ENCODE measurements around the gene OR8B4.
"Not testable (repeated sequence)": the region's sequence is repeated elsewhere in the genome, so short reads cannot be mapped to it uniquely, and the experiment has no call there.

OR8B4 gene, protein sequence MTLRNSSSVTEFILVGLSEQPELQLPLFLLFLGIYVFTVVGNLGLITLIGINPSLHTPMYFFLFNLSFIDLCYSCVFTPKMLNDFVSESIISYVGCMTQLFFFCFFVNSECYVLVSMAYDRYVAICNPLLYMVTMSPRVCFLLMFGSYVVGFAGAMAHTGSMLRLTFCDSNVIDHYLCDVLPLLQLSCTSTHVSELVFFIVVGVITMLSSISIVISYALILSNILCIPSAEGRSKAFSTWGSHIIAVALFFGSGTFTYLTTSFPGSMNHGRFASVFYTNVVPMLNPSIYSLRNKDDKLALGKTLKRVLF

DNA sequence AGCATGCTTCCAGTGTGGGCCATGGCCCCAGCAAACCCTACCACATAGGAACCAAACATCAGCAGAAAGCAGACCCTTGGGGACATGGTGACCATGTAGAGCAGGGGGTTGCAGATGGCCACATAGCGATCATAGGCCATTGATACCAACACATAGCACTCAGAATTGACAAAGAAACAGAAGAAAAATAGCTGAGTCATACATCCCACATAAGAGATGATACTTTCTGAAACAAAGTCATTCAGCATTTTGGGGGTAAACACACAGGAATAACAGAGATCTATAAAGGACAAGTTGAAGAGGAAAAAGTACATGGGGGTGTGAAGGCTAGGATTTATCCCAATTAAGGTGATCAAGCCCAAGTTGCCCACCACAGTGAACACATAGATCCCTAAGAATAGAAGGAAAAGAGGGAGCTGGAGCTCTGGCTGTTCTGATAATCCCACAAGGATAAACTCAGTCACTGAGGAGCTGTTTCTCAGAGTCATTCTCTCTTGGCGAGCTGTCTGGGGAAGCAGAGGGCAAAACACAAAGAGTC lies at the start of gene OR8B4:
Gene OR8B4 (minus strand): TSS at position 488 of the 538 bp plus-strand sequence. CDS start 0 bp downstream, at position 488.
- DNase-seq (ENCODE audit: insufficient read length, low spot score): no peak
- FAIRE-seq: no peak

GRCh38 chr11:124474079-124474478 lies 49.4 kb upstream of the OR8B4 start:
- DNase-seq (ENCODE audit: insufficient read length, low spot score) (no peak), FAIRE-seq (no peak)

- FAIRE-seq: no peak
- DNase-seq (ENCODE audit: insufficient read length, low spot score): no peak
These were observed 48.8 kb upstream of the OR8B4 start for GRCh38 chr11:124473476-124473875.

- no peak for FAIRE-seq
- no peak for DNase-seq (ENCODE audit: insufficient read length, low spot score)
These were observed 46.0 kb upstream of the OR8B4 start for GRCh38 chr11:124470561-124471227.

DNA sequence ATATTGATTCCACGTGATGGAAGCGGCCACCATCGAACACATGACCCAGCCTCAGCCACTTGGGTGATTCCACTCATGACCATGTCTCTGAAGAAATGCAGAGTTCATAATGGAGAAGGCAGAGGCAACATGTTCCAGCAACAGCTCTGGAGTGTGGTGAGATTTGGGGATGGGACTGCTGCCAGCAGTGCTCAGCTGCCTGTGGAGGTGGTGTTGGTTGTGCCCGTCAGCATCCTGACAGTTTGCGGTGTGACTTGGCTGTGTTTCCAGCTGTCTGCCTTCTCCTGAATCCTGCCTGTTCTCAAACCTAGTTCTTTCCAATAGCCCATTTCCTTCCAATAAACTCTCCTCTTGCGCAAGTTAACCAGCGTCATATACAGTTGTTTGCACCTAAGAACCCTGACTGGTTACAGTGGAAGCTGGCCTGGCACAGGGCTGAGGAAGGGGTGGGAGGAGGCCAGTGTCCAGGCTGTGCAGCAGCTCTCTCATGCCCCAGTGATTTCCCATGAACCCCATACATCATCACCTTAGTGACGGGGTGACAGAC lies 42.8 kb upstream of the OR8B4 start:
- FAIRE-seq (no peak), DNase-seq (ENCODE audit: insufficient read length, low spot score) (no peak)

- FAIRE-seq (no peak), DNase-seq (ENCODE audit: insufficient read length, low spot score) (no peak)
These were observed 40.7 kb upstream of the OR8B4 start for GRCh38 chr11:124465368-124465767.

DNA sequence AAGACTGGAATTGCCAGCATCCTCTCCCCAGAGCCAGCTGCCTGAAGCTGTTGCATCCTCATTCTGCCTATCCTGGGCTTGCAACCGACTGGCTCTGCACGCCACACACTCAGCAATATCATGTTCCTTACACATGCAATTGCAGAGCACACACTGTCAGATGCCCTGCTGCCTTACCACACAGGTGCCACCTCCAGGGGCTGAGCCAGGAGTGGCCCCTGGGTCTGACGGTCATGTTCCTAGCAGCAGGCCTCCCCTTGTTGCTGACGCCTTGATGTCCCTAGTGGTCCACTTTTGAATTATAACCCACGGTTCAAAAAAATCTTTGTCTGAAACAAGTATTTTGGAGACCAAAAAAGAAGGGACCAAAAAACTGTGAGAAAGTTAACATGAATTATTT lies 39.3 kb upstream of the OR8B4 start:
- DNase-seq (ENCODE audit: insufficient read length, low spot score) (no peak), FAIRE-seq (no peak)

DNA sequence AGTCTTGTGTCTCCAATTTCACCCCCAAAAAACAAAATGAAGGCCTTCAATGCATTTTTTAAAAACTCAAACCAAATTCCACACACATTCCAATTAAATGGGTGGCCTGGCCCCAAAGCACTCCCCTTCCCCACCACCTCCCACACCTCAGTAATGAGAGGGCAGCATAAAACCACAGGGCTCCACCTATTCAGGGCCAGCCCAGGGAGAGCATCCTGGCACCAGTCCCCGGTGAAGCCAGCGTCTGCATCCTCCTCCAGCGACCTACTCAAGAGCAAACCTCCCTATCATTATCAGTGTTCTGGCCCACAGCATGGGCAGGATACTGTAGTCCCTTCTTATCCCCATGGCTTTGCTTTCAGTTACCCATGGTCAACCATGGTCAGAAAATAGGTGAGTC lies 38.7 kb upstream of the OR8B4 start:
- DNase-seq (ENCODE audit: insufficient read length, low spot score) (no peak), FAIRE-seq (no peak)

GRCh38 chr11:124460459-124460858 lies 35.8 kb upstream of the OR8B4 start:
- FAIRE-seq: no peak

DNA sequence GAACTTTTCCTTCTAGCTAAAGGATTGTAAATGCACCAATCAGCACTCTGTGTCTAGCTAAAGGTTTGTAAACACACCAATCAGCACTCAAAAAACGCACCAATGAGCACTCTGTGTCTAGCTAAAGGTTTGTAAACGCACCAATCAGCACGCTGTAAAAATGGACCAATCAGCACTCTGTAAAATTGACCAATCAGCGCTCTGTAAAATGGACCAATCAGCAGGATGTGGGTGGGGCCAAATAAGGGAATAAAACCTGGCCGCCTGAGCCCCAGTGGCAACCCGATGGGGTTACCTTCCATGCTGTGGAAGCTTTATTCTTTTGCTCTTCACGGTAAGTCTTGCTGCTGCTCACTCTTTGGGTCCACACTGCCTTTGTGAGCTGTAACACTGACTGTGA lies 34.7 kb upstream of the OR8B4 start:
- DNase-seq (ENCODE audit: insufficient read length, low spot score); FAIRE-seq: not testable (repeated sequence)

More at GRCh38 chr11:124460459-124460858, 35.8 kb upstream of the OR8B4 start:
- no peak for DNase-seq (ENCODE audit: insufficient read length, low spot score)

GRCh38 chr11:124454552-124454951 lies 29.9 kb upstream of the OR8B4 start:
- FAIRE-seq: no peak
- DNase-seq (ENCODE audit: insufficient read length, low spot score): no peak

DNA sequence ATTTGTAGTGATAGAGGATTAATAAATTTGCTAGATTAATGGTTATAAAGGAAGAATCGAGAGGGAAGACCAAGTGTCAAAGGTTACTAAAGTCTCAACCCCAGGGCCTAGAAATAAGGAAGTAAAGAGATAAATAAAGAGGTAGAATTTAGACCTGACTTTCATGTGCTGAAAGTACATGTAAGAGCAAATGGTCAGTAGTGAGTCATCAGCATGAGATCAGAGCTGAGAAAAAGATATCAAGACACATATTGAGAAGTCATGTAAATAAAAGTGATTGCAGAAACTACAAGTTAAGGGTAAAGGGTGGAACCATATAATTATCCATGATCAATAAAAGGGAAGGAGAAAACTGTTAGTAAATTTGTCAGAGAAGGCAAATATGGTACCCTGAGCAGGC lies 22.2 kb upstream of the OR8B4 start:
- no peak for FAIRE-seq
- DNase-seq (ENCODE audit: insufficient read length, low spot score): no peak

DNA sequence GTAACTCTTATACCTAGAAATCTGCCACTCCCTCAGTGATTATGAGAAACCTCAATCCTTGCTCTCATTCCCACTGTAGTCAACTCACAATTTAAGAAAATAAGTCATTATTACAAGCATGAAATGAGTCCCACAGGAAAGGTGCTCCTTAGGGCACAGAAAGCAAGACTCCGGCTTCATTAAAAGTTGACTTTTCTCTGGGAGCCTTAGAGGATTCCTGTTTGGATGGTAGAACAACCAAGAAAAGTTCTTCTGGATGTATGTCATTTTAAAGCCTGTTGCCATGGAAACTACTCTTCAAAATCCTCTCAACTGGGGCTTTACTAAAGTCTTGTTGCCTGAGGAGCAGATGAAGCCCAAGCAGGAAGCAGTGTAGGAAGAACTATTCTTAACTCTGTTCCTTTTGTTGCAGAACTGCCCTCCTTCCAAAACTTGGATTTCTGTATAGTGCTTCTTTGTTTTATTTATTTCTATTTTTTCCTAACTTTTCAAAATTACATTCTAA lies 21.0 kb upstream of the OR8B4 start, which contains the start of gene OR8B8:
Gene OR8B8 (minus strand): TSS at position 51 of the 505 bp plus-strand sequence. CDS start 4,611 bp downstream, outside the sequence.
- FAIRE-seq: no peak

DNA sequence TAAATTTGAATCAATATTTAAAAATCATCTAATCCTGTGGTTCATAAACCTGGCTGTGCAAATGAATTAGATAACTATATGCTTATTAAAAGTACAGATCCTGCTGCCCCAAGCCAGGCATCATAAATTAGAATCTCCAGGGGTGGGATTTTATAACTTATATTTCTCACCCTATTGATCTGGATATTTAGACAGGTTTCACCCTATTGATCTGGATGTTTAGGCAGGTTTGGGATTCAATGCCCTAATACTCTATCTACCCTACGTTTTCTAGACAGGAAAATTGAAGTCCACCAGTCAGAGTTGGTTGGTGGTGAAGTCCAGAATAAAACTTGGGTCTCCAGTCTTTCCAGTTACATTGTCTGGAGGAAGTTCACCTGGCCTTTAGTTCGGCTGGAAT lies 18.2 kb upstream of the OR8B4 start:
- no peak for FAIRE-seq

More for the DNA sequence above, 21.0 kb upstream of the OR8B4 start, which contains the start of gene OR8B8:
- DNase-seq (ENCODE audit: insufficient read length, low spot score): no peak

DNA sequence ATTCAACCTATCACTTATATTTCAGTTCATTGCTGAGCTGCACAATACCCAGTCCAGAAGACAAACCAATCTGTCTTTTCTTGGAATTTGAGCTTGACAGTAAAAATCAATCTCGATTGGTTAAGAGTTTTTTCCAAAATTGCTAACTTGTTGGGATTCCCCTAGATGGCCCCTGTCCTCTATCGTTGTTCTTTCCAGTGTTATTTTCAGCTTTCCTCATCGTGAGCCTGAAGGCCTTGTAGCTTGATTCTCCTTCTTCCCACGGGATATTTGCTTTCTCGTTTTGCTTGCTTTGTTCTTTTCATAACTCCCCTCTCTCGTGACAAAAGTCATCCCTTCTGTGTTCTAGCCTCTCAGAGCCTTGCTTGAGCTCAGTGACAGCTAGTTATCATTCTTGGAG lies 17.8 kb upstream of the OR8B4 start:
- no peak for DNase-seq (ENCODE audit: insufficient read length, low spot score)
- no peak for FAIRE-seq

More for the DNA sequence above, 18.2 kb upstream of the OR8B4 start:
- no peak for DNase-seq (ENCODE audit: insufficient read length, low spot score)

GRCh38 chr11:124441519-124441918 lies 16.8 kb upstream of the OR8B4 start:
- DNase-seq (ENCODE audit: insufficient read length, low spot score) (no peak), FAIRE-seq (no peak)

GRCh38 chr11:124441081-124441480 lies 16.4 kb upstream of the OR8B4 start:
- DNase-seq (ENCODE audit: insufficient read length, low spot score) (no peak), FAIRE-seq (no peak)

GRCh38 chr11:124440608-124441007 lies 15.9 kb upstream of the OR8B4 start:
- FAIRE-seq (no peak), DNase-seq (ENCODE audit: insufficient read length, low spot score) (no peak)

DNA sequence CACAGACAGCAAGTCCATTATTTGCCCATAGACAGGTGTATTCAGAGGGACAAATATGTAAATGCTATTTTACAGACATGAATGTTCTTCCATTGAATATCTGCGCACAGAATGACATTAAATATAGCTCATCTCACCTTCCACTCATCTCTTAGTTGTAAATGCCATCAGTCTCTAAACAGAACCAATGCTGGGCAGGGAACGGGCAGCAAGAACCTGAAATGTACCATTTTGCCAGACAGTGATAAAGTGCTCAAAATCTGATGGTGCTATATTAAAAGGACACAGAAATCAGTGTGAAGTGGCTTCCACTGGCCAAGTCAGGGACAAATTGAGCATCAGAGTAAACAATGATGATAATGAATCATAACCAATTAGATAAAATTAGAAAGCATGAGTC lies 10.0 kb upstream of the OR8B4 start:
- DNase-seq (ENCODE audit: insufficient read length, low spot score) (no peak), FAIRE-seq (no peak)

DNA sequence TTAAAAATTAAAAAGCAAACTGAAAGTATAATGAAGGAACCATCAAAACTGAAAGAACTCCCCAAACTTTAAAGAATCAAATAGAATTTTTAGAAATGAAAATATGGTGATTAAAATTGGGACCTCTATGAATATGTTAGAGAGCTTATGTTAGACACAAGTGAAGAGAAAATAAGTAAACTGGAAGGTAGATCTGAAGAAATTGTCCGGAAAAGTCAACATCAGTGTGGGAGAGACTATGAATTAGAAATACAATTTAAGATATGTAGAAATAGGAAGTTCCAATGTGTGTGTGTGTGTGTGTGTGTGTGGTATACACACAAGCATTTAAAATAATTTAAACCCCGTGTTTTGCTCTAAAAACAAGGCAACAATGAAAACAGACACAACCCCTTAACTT lies 4.9 kb upstream of the OR8B4 start:
- no peak for FAIRE-seq
- no peak for DNase-seq (ENCODE audit: insufficient read length, low spot score)

DNA sequence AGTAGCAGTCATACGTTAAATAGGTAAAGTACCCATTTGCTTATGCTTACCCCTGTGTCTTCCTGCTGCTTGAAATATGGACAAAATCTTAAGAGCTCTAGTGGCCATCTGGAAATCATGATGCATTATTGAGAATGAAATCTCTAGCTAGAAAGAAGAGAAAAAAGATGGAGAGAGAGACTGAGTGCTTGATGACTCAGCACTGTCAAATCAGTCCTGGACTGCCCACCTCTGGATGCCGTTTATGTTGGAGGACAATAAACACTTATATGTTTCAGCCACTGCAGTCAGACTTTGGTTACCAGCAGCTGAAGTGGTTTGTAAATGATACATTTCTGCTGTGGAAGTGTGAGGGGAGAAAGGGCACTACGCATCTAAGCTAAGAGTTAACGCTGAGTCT lies 3.6 kb downstream of the OR8B4 start:
- no peak for FAIRE-seq

More for the DNA sequence above, 3.6 kb downstream of the OR8B4 start:
- DNase-seq (ENCODE audit: insufficient read length, low spot score): no peak

All from HTR-8/SVneo (cell line).